NCI-H2196 treated with DMSO at 0.1 percent for 48 hours (cell line): ENCODE data around the gene TBCD.
"Not testable (repeated sequence)": the region's sequence is repeated elsewhere in the genome, so short reads cannot be mapped to it uniquely, and the experiment has no call there.

ENCODE experiments used
- DNase-seq: peaks from one replicate; lab custom pipeline; 2025; ENCODE audit not compliant: unreplicated experiment; lab: John Stamatoyannopoulos, UW

Gene TBCD

GRCh38 chr17:82967268-82968032 lies 215.6 kb downstream of the TBCD start:
- DNase-seq = no peak

- not testable (repeated sequence) for DNase-seq
These were observed 216.4 kb downstream of the TBCD start for GRCh38 chr17:82968033-82968841.

DNA sequence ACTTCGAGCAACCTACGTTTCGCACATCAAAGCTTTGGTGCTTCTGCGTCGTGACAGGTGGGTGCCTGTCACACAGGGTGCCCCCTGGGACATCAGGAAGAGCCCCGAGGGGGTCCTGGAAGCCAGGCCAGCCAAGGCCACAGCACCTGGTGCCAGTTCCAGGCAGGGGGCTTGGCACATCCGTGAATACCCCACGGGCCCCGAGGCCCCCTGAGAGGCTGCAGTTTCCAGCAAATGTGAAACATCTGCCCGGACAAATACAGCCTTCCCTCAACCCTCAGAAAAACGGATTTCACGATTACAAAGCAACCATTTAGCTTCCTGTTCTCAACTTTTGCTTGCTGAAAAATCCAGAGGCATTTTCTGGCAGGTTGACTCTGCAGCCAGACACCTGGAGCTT lies 218.2 kb downstream of the TBCD start:
- no peak for DNase-seq

DNA sequence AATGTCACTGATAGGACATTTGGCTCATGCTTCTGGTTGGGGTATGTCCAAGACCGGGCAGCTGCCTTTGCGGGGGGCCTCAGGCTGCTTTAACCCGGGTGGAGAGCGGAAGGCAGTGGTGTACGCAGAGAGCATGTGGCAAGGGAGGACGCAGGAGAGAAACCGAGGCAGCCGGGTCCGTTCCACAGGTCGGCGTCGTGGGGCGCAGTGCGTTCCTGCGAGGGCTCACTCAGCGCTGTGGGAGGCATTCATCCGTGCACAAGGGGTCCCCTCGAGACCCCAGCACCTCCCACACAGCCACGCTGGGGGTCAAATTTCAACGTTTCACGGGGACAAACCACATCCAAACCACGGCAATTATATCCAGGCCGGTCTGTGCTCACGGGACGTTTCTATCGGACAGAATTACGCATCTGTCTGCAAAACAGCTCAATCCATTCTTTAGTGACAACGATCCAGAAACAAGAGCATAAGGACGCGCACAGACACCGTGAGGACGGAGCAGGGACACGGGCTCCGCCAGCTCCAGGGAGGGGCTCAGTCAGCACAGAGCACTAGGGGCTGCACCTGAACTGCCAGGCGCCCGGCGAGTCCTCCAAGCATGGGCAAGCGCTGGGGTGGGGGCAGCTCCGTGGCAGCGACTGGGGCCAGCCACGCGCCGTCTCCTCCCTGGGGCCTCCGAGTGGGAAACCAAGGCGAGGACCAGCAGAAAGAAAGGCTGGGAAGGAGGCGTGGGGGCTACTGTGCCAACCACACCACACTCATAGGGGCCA lies 219.1 kb downstream of the TBCD start:
- no peak for DNase-seq

- no peak for DNase-seq
These were observed 221.0 kb downstream of the TBCD start for GRCh38 chr17:82972836-82973372.

GRCh38 chr17:82973456-82974135 lies 221.7 kb downstream of the TBCD start:
- DNase-seq = no peak

GRCh38 chr17:82974136-82974952 lies 222.5 kb downstream of the TBCD start:
- DNase-seq = no peak

GRCh38 chr17:82976982-82977488 lies 225.2 kb downstream of the TBCD start:
- no peak for DNase-seq

DNA sequence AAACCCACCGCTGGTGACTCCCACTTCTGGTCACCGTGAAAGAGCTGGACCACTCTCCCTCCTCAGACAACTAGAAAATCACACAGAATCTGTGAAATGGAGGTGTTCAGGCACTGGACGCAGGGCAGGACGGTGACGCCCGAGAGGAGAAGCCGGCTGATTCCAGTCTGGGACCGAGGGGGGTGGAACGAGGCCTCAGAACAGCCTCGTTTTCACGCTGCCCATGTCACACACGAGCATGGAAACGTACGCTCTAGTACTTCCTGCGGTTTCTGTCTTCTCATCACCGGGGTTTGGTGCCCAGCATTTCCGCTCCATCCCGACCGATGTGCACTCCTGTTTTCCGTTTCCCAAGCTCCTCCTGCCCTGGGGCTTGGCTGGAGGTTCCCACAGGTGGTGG lies 225.7 kb downstream of the TBCD start:
- no peak for DNase-seq

DNA sequence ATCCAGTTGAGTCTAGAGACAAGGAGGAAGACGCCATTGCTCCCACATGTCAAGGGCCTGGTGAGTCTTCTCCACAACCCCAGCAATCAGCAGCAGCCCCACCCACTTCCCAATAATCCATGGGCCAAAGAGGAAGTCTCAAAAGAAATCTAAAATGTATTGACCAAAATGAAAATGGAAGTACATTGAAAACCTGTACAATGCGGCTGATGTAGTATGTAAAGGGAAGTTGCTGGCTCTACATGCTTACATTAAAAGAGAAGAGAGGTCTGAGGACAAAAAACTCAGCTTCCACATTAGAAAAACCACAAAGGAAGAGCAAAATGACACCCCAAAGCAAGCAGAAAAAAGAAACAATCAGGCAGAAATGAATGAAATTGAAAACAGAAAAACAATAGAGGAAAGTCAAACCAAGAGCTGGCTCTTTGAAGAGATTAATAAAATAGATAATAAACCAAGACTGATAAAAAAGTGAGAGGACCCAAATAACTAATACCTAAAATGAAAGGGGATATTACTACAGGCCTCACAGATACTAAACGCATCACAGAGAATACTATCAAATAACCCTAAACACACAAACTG lies 227.0 kb downstream of the TBCD start:
- DNase-seq = no peak

DNA sequence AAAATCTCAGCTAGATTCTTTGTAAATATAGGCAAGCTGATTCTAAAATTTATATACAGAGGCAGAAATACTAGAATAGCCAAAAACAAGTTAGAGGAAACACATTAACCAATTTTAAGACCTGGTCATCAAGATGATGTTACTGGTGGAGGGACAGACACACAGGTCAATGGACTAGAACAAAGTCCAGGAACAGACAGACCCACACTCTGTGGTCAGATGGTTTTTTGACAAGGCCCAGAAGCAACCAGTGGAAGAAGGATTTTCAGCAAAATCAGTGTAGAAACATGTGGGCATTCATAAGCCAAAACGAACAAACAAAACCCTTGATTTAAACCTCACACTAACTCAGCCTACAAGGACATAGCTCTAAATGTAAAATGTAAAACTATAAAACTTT lies 227.9 kb downstream of the TBCD start:
- DNase-seq = no peak

GRCh38 chr17:82980632-82981031 lies 228.8 kb downstream of the TBCD start:
- DNase-seq = no peak

DNA sequence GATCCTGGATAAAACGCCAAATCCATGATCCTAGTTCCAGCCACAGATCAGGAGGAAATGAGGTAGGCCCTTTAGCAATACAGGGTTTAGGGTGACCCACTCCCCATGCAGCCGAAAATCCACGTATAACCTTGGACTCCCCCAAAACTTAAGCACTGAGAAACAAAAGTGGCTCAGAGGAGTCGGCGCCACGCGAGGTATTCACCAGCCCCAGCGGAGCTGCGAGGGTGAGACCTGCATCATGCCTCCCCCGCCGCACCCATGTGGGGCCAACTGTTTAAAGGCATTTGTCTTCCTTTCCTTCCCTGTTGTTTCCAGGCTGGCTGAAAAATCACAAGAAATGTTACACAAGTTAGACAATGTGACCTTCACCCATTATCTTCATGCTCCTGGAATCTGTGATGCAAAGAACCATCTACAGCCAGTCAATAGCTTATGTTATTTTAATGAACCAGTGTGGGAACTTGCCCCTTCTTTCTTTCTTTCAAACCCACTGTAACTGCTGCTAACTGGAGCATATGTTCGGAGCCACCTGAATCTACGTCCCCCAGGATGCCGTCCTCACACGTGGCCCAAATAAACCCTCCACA lies 229.4 kb downstream of the TBCD start:
- no peak for DNase-seq

DNA sequence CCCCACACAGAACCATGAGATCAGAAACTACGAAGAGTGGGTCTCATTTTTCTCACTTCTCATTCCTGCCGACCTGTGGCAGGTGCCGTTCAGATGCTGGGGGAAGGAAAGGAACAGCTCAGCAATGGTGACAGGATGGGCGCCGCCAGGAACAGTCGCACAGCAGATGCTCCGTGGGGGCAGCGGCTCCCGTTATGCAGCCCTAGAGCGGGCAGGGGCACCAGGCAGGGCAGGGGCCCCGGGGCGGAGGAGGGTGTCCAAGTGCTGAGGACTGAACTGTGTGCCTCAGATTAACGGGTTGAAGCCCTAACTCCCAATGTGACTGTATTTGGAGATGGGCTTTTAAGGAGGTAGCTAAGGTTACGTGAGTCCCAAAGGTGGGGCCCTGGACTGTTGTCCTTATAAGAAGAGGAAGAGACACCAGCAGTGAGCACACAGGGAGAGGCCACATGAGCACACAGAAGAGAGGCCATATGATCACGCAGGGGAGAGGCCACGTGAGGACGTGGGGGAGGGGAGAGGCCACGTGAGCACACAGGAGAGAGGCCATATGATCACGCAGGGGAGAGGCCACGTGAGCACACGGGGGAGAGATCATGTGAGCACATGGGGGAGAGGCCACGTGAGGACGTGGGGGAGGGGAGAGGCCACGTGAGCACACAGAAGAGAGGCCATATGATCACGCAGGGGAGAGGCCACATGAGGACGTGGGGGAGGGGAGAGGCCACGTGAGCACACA lies 231.8 kb downstream of the TBCD start:
- no peak for DNase-seq

- DNase-seq = not testable (repeated sequence)
These were observed 232.4 kb downstream of the TBCD start for GRCh38 chr17:82984249-82984617.

DNA sequence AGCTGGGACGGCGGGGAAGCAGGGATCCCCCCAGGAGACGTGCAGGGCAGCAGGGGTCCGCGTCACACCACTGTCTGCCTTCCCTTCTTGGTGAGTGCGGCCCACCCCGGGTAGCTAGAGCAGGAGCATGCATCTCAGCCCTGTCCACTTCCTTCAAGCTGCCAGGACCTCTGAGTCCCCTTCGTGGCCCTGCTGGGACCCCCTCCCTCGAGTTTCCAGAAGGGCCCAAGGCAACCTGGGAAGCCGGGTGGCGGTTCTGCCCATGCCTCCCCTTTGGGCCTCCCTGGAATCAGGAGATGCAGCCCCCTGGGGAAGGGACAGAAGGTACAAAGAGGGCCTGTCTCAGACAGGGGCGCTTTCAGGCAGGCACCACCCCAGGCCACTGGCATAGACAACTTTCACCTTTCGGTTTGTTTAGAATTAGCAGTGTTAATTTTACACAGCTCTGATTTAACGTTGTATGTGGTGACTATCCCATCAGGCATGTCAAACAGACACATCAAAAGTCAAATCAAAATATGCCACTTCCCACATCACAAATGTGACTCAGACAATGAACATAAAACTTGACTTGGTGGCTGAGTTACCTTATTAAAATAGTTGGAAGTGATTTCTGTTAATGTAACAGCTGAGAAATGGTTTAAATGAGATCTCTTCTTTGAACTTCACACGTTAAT lies 233.0 kb downstream of the TBCD start:
- no peak for DNase-seq

- DNase-seq = no peak
These were observed 233.6 kb downstream of the TBCD start for GRCh38 chr17:82985428-82985805.

GRCh38 chr17:82985973-82986372 lies 234.1 kb downstream of the TBCD start:
- no peak for DNase-seq
